Natural killer cell treated with Interleukin-12 subunit alpha and Interleukin-12 subunit beta and Interleukin-15 and Interleukin-18, amount 100 ng/mL, for 72 hours (primary cell): ENCODE measurements around the gene CPS1. TPM values are rescaled to one million over a fixed set of nuclear protein-coding genes. Genes with fewer than 3 reads are reported as not detected.

Experiments
- ATAC-seq, 2 donors: fragments of 150-1000 bp; cut with Tn5 transposase in 1 of 2; sonication (Bioruptor Pico), chemical (Tn5 transposase) in 1 of 2; 2 replicates each; pipeline ENCODE4 v1.10.0; 2021
- DNase-seq: peaks from one replicate; pipeline ENCODE4 v3.0.0; 2022; ENCODE audit warnings: low spot score
- H3K27ac Mint-ChIP-seq, 2 donors: 1 replicate in 1 of 2; 2 replicates in 1 of 2; pipeline ENCODE4 v1.8.0; 2022; ENCODE audit warnings: mixed read lengths in 2 of 2, mild to moderate bottlenecking in 1 of 2, moderate library complexity in 1 of 2
- H3K27me3 Mint-ChIP-seq, 2 donors: 1 replicate in 1 of 2; 2 replicates in 1 of 2; pipeline ENCODE4 v1.8.0; 2022; ENCODE audit warnings: mixed read lengths in 2 of 2
- H3K36me3 Mint-ChIP-seq: one replicate; pipeline ENCODE4 v1.8.0; 2022; ENCODE audit warnings: mixed read lengths
- H3K4me1 Mint-ChIP-seq, 2 donors: 1 replicate in 1 of 2; 2 replicates in 1 of 2; pipeline ENCODE4 v1.8.0; 2022; ENCODE audit warnings: low read depth in 2 of 2, mixed read lengths in 2 of 2, mild to moderate bottlenecking in 1 of 2
- H3K4me3 Mint-ChIP-seq: one replicate; pipeline ENCODE4 v1.8.0; 2022; ENCODE audit warnings: mixed read lengths
- H3K9me3 Mint-ChIP-seq: 2 replicates; pipeline ENCODE4 v1.8.0; 2022; ENCODE audit warnings: mixed read lengths
- total RNA-seq, 2 donors: library from RNA; stranded (reverse); gene quantifications; one replicate each; pipeline ENCODE4 v1.2.3, GENCODE V29; 2022

Gene CPS1
- total RNA-seq, 2 donors from 2014 or later: 0.05 to 1.8 TPM

GRCh38 chr2:210599476-210599875 lies 43.1 kb downstream of the CPS1 start:
- H3K4me1 Mint-ChIP-seq: no peaks in the 10 kb centered on the region
- DNase-seq (no peak), ATAC-seq (no peak)
- H3K27ac Mint-ChIP-seq: no peak overlapping the region
- H3K36me3 Mint-ChIP-seq: no peaks in the 10 kb centered on the region
- no peaks in the 10 kb centered on the region for H3K27me3 Mint-ChIP-seq
- no peak overlapping the region for H3K4me3 Mint-ChIP-seq
- peaks cover 10% of the 10 kb centered on the region for H3K9me3 Mint-ChIP-seq

- no peaks in the 10 kb centered on the region for H3K4me1 Mint-ChIP-seq
- ATAC-seq: no peak
- H3K27ac Mint-ChIP-seq: no peak overlapping the region
- peaks cover 8% of the 10 kb centered on the region for H3K9me3 Mint-ChIP-seq
- no peaks in the 10 kb centered on the region for H3K27me3 Mint-ChIP-seq
- H3K36me3 Mint-ChIP-seq: no peaks in the 10 kb centered on the region
- no peak for DNase-seq
- H3K4me3 Mint-ChIP-seq: no peak overlapping the region
Observed at GRCh38 chr2:210604666-210605065, 48.3 kb downstream of the CPS1 start.

- H3K27ac Mint-ChIP-seq: no peak overlapping the region
- no peaks in the 10 kb centered on the region for H3K4me1 Mint-ChIP-seq
- no peak for DNase-seq
- H3K36me3 Mint-ChIP-seq: no peaks in the 10 kb centered on the region
- peaks cover 8% of the 10 kb centered on the region for H3K9me3 Mint-ChIP-seq
- ATAC-seq: no peak
- H3K27me3 Mint-ChIP-seq: no peaks in the 10 kb centered on the region
- no peak overlapping the region for H3K4me3 Mint-ChIP-seq
Observed at GRCh38 chr2:210606001-210606400, 49.6 kb downstream of the CPS1 start.

GRCh38 chr2:210611466-210611865 lies 55.1 kb downstream of the CPS1 start:
- Mint-ChIP-seq H3K4me1 (no peaks in the 10 kb centered on the region), H3K27ac (no peak overlapping the region), H3K27me3 (no peaks in the 10 kb centered on the region), H3K4me3 (no peak overlapping the region), H3K36me3 (peaks cover 6% of the 10 kb centered on the region), H3K9me3 (peaks cover 4% of the 10 kb centered on the region)
- DNase-seq (no peak), ATAC-seq (no peak)

DNA sequence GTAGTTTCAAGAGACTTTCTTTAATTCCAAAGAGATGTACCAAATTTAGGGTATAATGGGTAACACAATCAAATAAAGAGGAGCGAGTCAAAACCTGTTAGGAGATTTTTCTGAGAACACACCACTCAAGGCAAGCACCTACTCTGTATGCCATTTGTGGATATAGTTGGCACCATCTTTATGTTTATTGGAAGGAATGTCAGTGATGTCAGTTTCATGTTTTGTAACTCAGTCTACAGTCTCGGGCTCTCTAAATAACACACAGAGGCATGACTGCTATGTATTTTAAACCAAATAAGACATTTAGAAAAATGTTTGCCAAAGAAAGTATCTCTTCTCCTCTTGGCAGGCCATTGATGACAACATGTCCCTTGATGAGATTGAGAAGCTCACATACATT lies 59.7 kb downstream of the CPS1 start:
- Mint-ChIP-seq H3K4me1 (no peaks in the 10 kb centered on the region), H3K4me3 (no peak overlapping the region), H3K9me3 (peaks cover 4% of the 10 kb centered on the region), H3K36me3 (peaks cover 6% of the 10 kb centered on the region), H3K27me3 (no peaks in the 10 kb centered on the region), H3K27ac (no peak overlapping the region)
- no peak for DNase-seq
- no peak for ATAC-seq

DNA sequence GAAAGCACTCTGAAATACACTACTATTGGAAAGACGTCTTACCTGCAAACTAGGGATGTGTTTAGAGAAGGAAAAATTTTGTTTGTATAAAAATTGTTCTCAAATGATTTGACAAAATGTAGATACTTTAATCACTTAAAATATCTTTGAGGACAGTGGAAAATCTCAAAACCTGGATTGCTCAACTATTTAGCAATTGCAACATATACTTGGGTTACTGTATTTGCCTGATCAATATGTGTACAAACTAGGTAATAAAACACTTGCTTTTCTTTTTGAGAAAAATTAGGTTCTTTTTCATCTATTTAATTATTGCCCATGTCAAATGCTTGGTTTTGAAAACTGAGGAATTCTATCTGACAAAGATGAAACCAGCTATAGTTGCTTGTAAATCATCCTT lies 60.9 kb downstream of the CPS1 start:
- Mint-ChIP-seq H3K27ac (no peak overlapping the region), H3K4me3 (no peak overlapping the region), H3K9me3 (peaks cover 4% of the 10 kb centered on the region), H3K36me3 (peaks cover 6% of the 10 kb centered on the region), H3K27me3 (no peaks in the 10 kb centered on the region), H3K4me1 (no peaks in the 10 kb centered on the region)
- ATAC-seq (no peak), DNase-seq (no peak)

DNA sequence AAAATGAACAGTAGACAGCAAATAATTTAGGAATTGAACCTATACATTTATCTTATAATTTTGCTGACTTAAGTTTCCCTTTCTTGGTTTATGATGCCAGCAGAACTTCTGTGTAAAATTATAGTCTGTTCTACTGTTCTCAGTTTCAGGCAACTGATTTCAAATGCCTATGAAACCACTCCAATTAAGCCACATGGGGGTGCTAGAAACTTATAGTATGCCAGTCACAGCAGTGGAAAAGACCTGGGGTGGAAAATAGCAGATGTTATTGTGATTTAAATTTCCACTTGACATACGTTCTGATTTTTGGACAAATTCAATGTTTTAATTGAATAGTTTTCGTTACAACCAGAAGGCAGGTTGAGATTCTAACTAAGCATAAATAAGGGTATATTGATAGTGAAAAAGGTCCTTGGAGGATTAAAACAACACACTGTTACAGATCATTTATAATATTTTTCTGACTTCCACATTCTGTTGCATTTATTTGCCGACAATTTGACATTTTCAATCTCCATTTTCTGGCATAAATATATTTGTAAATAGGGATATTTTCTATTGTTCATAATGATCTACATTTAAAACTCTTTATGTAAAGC lies 61.4 kb downstream of the CPS1 start:
- Mint-ChIP-seq H3K36me3 (peaks cover 6% of the 10 kb centered on the region), H3K4me1 (no peaks in the 10 kb centered on the region), H3K4me3 (no peak overlapping the region), H3K27me3 (no peaks in the 10 kb centered on the region), H3K9me3 (peaks cover 4% of the 10 kb centered on the region), H3K27ac (no peak overlapping the region)
- ATAC-seq: no peak
- DNase-seq: no peak

DNA sequence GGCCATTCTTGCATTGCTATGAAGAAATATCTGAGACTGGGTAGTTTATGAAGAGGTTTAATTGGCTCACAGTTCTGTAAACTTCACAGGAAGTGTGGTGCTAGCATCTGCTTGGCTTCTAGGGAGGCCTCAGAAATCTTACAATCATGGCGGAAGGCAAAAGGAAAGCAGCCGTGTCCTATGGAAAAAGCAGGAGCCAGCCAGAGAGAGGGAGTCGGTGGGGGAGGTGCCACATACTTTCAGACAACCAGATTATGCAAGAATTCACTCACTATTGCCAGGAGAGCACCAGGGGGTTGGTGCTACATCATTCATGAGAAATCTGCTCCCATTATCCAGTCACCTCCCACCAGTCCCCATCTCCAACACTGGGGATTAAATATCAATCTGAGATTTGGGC lies 64.1 kb downstream of the CPS1 start:
- DNase-seq: no peak

DNA sequence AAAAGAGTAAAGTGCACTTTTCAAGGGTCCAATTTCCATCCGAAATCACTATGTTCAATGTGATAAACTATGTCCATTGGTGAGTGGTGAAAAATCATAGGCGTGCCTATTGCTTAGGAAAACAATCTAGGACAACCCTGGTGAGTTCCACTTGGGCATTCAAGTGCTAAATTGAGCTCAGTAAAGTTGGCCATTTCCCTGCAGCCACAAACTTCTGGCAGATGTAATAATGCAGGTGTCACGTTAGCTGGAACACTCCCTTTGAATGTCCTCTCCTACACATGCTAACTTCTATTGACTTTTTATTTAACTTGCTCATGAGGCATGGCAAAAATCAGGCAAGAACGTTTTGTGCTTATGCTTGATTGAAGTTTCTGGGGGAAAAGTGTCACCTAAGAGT lies 67.1 kb downstream of the CPS1 start:
- ATAC-seq: no peak
- Mint-ChIP-seq H3K9me3 (no peaks in the 10 kb centered on the region), H3K27me3 (no peaks in the 10 kb centered on the region), H3K4me3 (no peak overlapping the region), H3K36me3 (no peaks in the 10 kb centered on the region), H3K27ac (no peak overlapping the region), H3K4me1 (no peaks in the 10 kb centered on the region)
- no peak for DNase-seq

More for the DNA sequence above, 64.1 kb downstream of the CPS1 start:
- ATAC-seq: no peak
- Mint-ChIP-seq H3K27me3 (no peaks in the 10 kb centered on the region), H3K4me1 (no peaks in the 10 kb centered on the region), H3K4me3 (no peak overlapping the region), H3K27ac (no peak overlapping the region), H3K9me3 (no peaks in the 10 kb centered on the region), H3K36me3 (no peaks in the 10 kb centered on the region)

DNA sequence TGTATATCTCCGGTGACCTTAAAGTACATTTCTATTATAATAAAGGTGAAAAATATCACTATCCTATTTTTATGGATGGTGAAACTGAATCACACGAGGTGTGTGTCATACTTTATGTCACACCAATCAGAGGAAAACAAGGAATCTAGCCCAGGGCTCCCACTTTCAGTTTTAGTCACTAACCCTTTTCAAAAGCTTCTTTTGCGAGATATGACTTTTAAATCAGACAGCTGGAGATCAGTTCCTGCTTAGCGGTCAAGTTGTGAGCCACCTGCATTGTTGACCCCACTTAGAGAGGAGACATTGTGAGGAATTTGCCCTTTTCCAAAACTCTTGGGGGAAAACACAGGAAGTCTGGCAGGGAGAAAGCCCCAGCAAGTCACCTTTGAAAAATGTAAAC lies 70.5 kb downstream of the CPS1 start:
- no peak for DNase-seq
- ATAC-seq: no peak
- Mint-ChIP-seq H3K9me3 (no peaks in the 10 kb centered on the region), H3K4me1 (no peaks in the 10 kb centered on the region), H3K4me3 (no peak overlapping the region), H3K27ac (no peak overlapping the region), H3K36me3 (no peaks in the 10 kb centered on the region), H3K27me3 (no peaks in the 10 kb centered on the region)

- H3K4me1 Mint-ChIP-seq: no peaks in the 10 kb centered on the region
- H3K9me3 Mint-ChIP-seq: peaks cover 5% of the 10 kb centered on the region
- no peak overlapping the region for H3K4me3 Mint-ChIP-seq
- ATAC-seq (no peak), DNase-seq (no peak)
- H3K27me3 Mint-ChIP-seq: no peaks in the 10 kb centered on the region
- no peaks in the 10 kb centered on the region for H3K36me3 Mint-ChIP-seq
- no peak overlapping the region for H3K27ac Mint-ChIP-seq
Observed at GRCh38 chr2:210630873-210631560, 74.6 kb downstream of the CPS1 start.

GRCh38 chr2:210633699-210634098 lies 77.3 kb downstream of the CPS1 start:
- Mint-ChIP-seq H3K36me3 (no peaks in the 10 kb centered on the region), H3K27ac (no peak overlapping the region), H3K27me3 (no peaks in the 10 kb centered on the region), H3K4me3 (no peak overlapping the region), H3K9me3 (peaks cover 8% of the 10 kb centered on the region), H3K4me1 (no peaks in the 10 kb centered on the region)
- no peak for DNase-seq
- ATAC-seq: no peak

DNA sequence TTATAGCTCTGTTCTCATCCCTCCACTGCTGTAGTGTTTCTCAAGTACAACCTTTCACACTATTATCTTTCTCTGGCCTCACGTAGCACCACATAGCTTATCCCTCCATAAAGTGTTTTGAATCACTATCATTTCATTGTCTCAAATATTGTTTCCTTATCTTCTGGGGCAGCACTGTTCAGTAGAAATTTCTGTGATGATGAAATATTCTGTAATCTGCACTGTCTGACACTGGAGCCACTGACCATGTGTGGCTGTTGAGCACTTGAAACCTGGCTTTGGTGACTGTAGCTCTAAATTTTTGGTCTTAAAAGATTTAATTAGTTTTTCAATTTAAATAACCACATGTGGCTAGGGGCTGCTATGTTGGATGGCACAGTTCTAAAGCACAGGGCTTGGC lies 78.9 kb downstream of the CPS1 start:
- H3K36me3 Mint-ChIP-seq: no peaks in the 10 kb centered on the region
- H3K27me3 Mint-ChIP-seq: no peaks in the 10 kb centered on the region
- ATAC-seq (no peak), DNase-seq (no peak)
- H3K9me3 Mint-ChIP-seq: peaks cover 8% of the 10 kb centered on the region
- no peak overlapping the region for H3K4me3 Mint-ChIP-seq
- no peaks in the 10 kb centered on the region for H3K4me1 Mint-ChIP-seq
- no peak overlapping the region for H3K27ac Mint-ChIP-seq

- no peaks in the 10 kb centered on the region for H3K4me1 Mint-ChIP-seq
Observed at GRCh38 chr2:210642333-210642732, 85.9 kb downstream of the CPS1 start.

DNA sequence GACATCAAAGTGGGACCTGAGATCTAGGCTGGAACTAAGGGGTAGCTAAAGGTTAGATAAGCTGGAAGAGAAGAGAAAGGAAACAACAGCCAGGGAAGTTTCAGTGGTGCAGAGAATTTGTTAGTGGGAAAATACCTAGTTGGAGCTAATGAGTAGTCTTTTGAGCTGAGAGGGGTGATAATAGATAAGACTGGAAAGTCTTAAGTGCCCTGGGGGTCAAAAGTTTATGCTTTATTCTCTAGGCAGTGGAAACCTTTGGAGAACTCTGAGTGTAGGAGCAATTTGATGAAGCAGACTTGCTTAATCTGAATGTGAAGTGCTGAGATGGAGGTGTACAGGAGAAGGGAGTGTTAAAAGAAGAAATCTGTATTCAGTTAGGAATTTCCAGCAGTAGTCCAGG lies 90.8 kb downstream of the CPS1 start:
- H3K36me3 Mint-ChIP-seq: no peaks in the 10 kb centered on the region
- no peak overlapping the region for H3K27ac Mint-ChIP-seq
- no peak overlapping the region for H3K4me3 Mint-ChIP-seq
- no peaks in the 10 kb centered on the region for H3K27me3 Mint-ChIP-seq
- peaks cover 3% of the 10 kb centered on the region for H3K9me3 Mint-ChIP-seq
- DNase-seq (no peak), ATAC-seq (no peak)
- H3K4me1 Mint-ChIP-seq: no peaks in the 10 kb centered on the region

More at GRCh38 chr2:210642333-210642732, 85.9 kb downstream of the CPS1 start:
- no peak for ATAC-seq
- Mint-ChIP-seq H3K27me3 (no peaks in the 10 kb centered on the region), H3K27ac (no peak overlapping the region), H3K4me3 (no peak overlapping the region), H3K36me3 (no peaks in the 10 kb centered on the region), H3K9me3 (peaks cover 3% of the 10 kb centered on the region)
- DNase-seq: no peak
